Prostate gland (tissue), 2 donors: ENCODE measurements around the gene ZBTB7C. TPM values are rescaled to one million over a fixed set of nuclear protein-coding genes. Genes with fewer than 3 reads are reported as not detected.
A peak's percentile ranks its signal among the peaks of the same experiment; 100 is the strongest.

Experiments used
- DNase-seq: peaks from one replicate; pipeline ENCODE4 v3.0.0-alpha.2; 2019; ENCODE audit warnings: low spot score
- H3K27ac ChIP-seq, 2 donors: fragments of 200-600 bp; sonication (generic); 2 replicates each; pipeline ENCODE4 v1.5.1; 2017 to 2019
- H3K27me3 ChIP-seq: fragments of 200-600 bp; sonication (generic); replicated peaks from 2 replicates; pipeline ENCODE4 v1.5.1; 2019; ENCODE audit not compliant: insufficient read depth
- H3K36me3 ChIP-seq, 2 donors: fragments of 200-600 bp; sonication (generic); 1 replicate in 1 of 2; 2 replicates in 1 of 2; pipeline versions ENCODE4 v1.5.1 to v1.8.1; 2017 to 2019
- H3K4me1 ChIP-seq: fragments of 200-600 bp; sonication (generic); replicated peaks from 2 replicates; pipeline ENCODE4 v1.5.1; 2019
- H3K4me3 ChIP-seq, 2 donors: fragments of 200-600 bp; sonication (generic); 2 replicates each; pipeline ENCODE4 v1.5.1; 2017 to 2019
- H3K9me3 ChIP-seq: fragments of 200-600 bp; sonication (generic); 2 replicates; pipeline ENCODE4 v1.5.1; 2017
- POLR2A ChIP-seq: fragments of 450-650 bp; IDR thresholded peaks from one replicate; pipeline ENCODE4 v1.6.1; 2016; ENCODE audit warnings: antibody characterized with exemption, mild to moderate bottlenecking
- POLR2AphosphoS5 ChIP-seq: sonication (generic); formaldehyde crosslinking; IDR thresholded peaks from one replicate; pipeline ENCODE4 v1.6.1; 2017; ENCODE audit warnings: antibody characterized with exemption
- WGBS: methylation state at CpG from one replicate; pipeline ENCODE4 v1.1.5; 2018; 5-methylcytosine and 5-hydroxymethylcytosine counted together
- intact Hi-C: fragments of 100-400 bp; cut with DNase I; formaldehyde crosslinking; loops from one replicate; pipeline ENCODE4 v1.14.2; 2022
- total RNA-seq, 2 donors: library from RNA; depleted of rRNA; stranded (reverse); fragments of >200 nt; gene quantifications; one replicate each; pipeline ENCODE4 v1.1.0, GENCODE V29; 2016
- TF ChIP-seq, protein P1 (sequence below), 4 experiments: fragments of 200-600 bp in 2 of 4; fragments of 450-650 bp in 2 of 4; sonication (generic) in 2 of 4; IDR thresholded peaks; 1 replicate in 3 of 4; 2 replicates in 1 of 4; pipeline ENCODE4 v1.5.1; 2016 to 2019; ENCODE audit warnings: antibody characterized with exemption in 4 of 4, mild to moderate bottlenecking in 2 of 4, moderate library complexity in 2 of 4

Gene ZBTB7C
- total RNA-seq, 2 donors from 2014 or later, result 14.7 to 48.9 TPM

- no peaks in the 10 kb centered on the region for H3K9me3 ChIP-seq
- no peaks in the 10 kb centered on the region for H3K27me3 ChIP-seq
- no peaks in the 10 kb centered on the region for H3K36me3 ChIP-seq
- WGBS, result 86% methylated on average over 8 of the region's 8 CpGs
- DNase-seq, result no peak
- TF ChIP-seq, protein P1, sequence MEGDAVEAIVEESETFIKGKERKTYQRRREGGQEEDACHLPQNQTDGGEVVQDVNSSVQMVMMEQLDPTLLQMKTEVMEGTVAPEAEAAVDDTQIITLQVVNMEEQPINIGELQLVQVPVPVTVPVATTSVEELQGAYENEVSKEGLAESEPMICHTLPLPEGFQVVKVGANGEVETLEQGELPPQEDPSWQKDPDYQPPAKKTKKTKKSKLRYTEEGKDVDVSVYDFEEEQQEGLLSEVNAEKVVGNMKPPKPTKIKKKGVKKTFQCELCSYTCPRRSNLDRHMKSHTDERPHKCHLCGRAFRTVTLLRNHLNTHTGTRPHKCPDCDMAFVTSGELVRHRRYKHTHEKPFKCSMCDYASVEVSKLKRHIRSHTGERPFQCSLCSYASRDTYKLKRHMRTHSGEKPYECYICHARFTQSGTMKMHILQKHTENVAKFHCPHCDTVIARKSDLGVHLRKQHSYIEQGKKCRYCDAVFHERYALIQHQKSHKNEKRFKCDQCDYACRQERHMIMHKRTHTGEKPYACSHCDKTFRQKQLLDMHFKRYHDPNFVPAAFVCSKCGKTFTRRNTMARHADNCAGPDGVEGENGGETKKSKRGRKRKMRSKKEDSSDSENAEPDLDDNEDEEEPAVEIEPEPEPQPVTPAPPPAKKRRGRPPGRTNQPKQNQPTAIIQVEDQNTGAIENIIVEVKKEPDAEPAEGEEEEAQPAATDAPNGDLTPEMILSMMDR (IDR thresholded peaks at IDR 0.05), result no peak
- TF ChIP-seq POLR2AphosphoS5 (no peak), POLR2A (no peak)
- no peak overlapping the region for H3K4me3 ChIP-seq
- no peaks in the 10 kb centered on the region for H3K4me1 ChIP-seq
- intact Hi-C loops, result no loop called here
- H3K27ac ChIP-seq, result no peak overlapping the region
These were observed 331.9 kb downstream of the ZBTB7C start for GRCh38 chr18:48077291-48077690.

- TF ChIP-seq POLR2A (no peak), POLR2AphosphoS5 (no peak)
- TF ChIP-seq, protein P1 (IDR thresholded peaks at IDR 0.05), result no peak
- intact Hi-C loops, result no loop called here
- H3K4me3 ChIP-seq, result no peak overlapping the region
- no peaks in the 10 kb centered on the region for H3K36me3 ChIP-seq
- no peaks in the 10 kb centered on the region for H3K9me3 ChIP-seq
- no peaks in the 10 kb centered on the region for H3K4me1 ChIP-seq
- H3K27me3 ChIP-seq, result no peaks in the 10 kb centered on the region
- no peak overlapping the region for H3K27ac ChIP-seq
- WGBS, result 88% methylated on average over 2 of the region's 2 CpGs
- DNase-seq, result no peak
These were observed 332.7 kb downstream of the ZBTB7C start for GRCh38 chr18:48076461-48076860.

- H3K4me1 ChIP-seq, result no peaks in the 10 kb centered on the region
- H3K9me3 ChIP-seq, result no peaks in the 10 kb centered on the region
- no peak overlapping the region for H3K4me3 ChIP-seq
- no peaks in the 10 kb centered on the region for H3K27me3 ChIP-seq
- intact Hi-C loops, result no loop called here
- 48% methylated on average over 10 of the region's 10 CpGs for WGBS
- DNase-seq, result peak; percentile 44
- H3K36me3 ChIP-seq, result no peaks in the 10 kb centered on the region
- TF ChIP-seq, protein P1 (IDR thresholded peaks at IDR 0.05), result no peak
- peak; percentile 9 for TF ChIP-seq POLR2AphosphoS5
- H3K27ac ChIP-seq, result no peak overlapping the region
These were observed 333.5 kb downstream of the ZBTB7C start for GRCh38 chr18:48075707-48076093.

- no peak for DNase-seq
- H3K4me3 ChIP-seq, result no peak overlapping the region
- H3K36me3 ChIP-seq, result no peaks in the 10 kb centered on the region
- 60% methylated on average over 7 of the region's 7 CpGs for WGBS
- TF ChIP-seq, protein P1 (IDR thresholded peaks at IDR 0.05), result no peak
- TF ChIP-seq POLR2A (no peak), POLR2AphosphoS5 (no peak)
- H3K27ac ChIP-seq, result no peak overlapping the region
- intact Hi-C loops, result no loop called here
- H3K9me3 ChIP-seq, result no peaks in the 10 kb centered on the region
- H3K27me3 ChIP-seq, result no peaks in the 10 kb centered on the region
- no peaks in the 10 kb centered on the region for H3K4me1 ChIP-seq
These were observed 334.1 kb downstream of the ZBTB7C start for GRCh38 chr18:48074929-48075706.
